Fibroblast of lung (primary cell): ENCODE measurements around the gene RFPL4AL1. TPM values are rescaled to one million over a fixed set of nuclear protein-coding genes. Genes with fewer than 3 reads are reported as not detected.

Experiments used
- DNase-seq, 2 donors: peaks; one replicate each; pipeline versions ENCODE4 v3.0.0 to v3.0.0-alpha.2; 2010; ENCODE audit warnings: low read depth in 2 of 2
- H2AFZ ChIP-seq: 2 replicates; pipeline ENCODE4 v1.5.1; 2012; ENCODE audit warnings: low read length, control low read depth, inconsistent platforms
- H3K27ac ChIP-seq: 2 replicates; pipeline ENCODE4 v1.5.1; 2011; ENCODE audit warnings: low read length, control low read depth; ENCODE audit not compliant: insufficient read depth
- H3K27me3 ChIP-seq: 2 replicates; pipeline ENCODE4 v1.5.1; 2011; ENCODE audit warnings: mild to moderate bottlenecking, low read length; ENCODE audit not compliant: control insufficient read depth, insufficient read depth
- H3K36me3 ChIP-seq: 2 replicates; pipeline ENCODE4 v1.5.1; 2011; ENCODE audit warnings: low read length; ENCODE audit not compliant: control insufficient read depth, insufficient read depth
- H3K4me1 ChIP-seq: 2 replicates; pipeline ENCODE4 v1.5.1; 2011; ENCODE audit warnings: low read length; ENCODE audit not compliant: control insufficient read depth, insufficient read depth; ENCODE audit errors: extremely low read depth
- H3K4me2 ChIP-seq: 2 replicates; pipeline ENCODE4 v1.5.1; 2011; ENCODE audit warnings: low read length, control low read depth; ENCODE audit not compliant: insufficient read depth; ENCODE audit errors: extremely low read depth
- H3K4me3 ChIP-seq, 4 experiments: fragments of 200-600 bp in 1 of 4; sonication (generic) in 1 of 4; replicated peaks in 1 of 4; 2 replicates each; pipeline ENCODE4 v1.5.1; 2011 to 2016; ENCODE audit warnings: low read length in 4 of 4, low read depth in 3 of 4, mild to moderate bottlenecking in 3 of 4, control low read depth in 2 of 4, inconsistent platforms in 1 of 4, mixed read lengths in 1 of 4; ENCODE audit not compliant: insufficient read depth in 1 of 4; ENCODE audit errors: control extremely low read depth in 1 of 4
- H3K79me2 ChIP-seq: 2 replicates; pipeline ENCODE4 v1.5.1; 2012; ENCODE audit warnings: mild to moderate bottlenecking, low read length, inconsistent platforms; ENCODE audit not compliant: control insufficient read depth, insufficient read depth
- H3K9ac ChIP-seq: 2 replicates; pipeline ENCODE4 v1.5.1; 2011; ENCODE audit warnings: mild to moderate bottlenecking, low read length, control low read depth; ENCODE audit not compliant: insufficient read depth
- H3K9me3 ChIP-seq: 2 replicates; pipeline ENCODE4 v1.5.1; 2012; ENCODE audit warnings: low read depth, low read length; ENCODE audit not compliant: control insufficient read depth, insufficient read depth
- H4K20me1 ChIP-seq: 2 replicates; pipeline ENCODE4 v1.5.1; 2011; ENCODE audit warnings: low read length; ENCODE audit not compliant: control insufficient read depth, insufficient read depth; ENCODE audit errors: extremely low read depth
- EZH2 ChIP-seq: IDR thresholded peaks from 2 replicates; pipeline ENCODE4 v1.5.1; 2012; ENCODE audit warnings: low read length, control low read depth, mild to moderate bottlenecking; ENCODE audit errors: missing control alignments
- polyA plus RNA-seq, 2 donors: library from polyadenylated mRNA; depleted of rRNA in 1 of 2; stranded (reverse) in 1 of 2; unstranded in 1 of 2; fragments of >200 nt; gene quantifications; 2 replicates each; pipeline ENCODE4 v1.2.1, GENCODE V29; 2011 to 2012; ENCODE audit warnings: missing spikeins in 1 of 2
- total RNA-seq: library from RNA; depleted of rRNA; stranded (reverse); fragments of >200 nt; gene quantifications from 2 replicates; pipeline ENCODE4 v1.2.1, GENCODE V29; 2014
- TF ChIP-seq, protein P1 (sequence below), 2 donors: IDR thresholded peaks in 1 of 2; conservative IDR thresholded peaks in 1 of 2; 1 replicate in 1 of 2; 2 replicates in 1 of 2; pipeline ENCODE4 v1.5.1; 2011 to 2012; ENCODE audit warnings: low read length in 2 of 2, control low read depth in 1 of 2, inconsistent platforms in 1 of 2, low read depth in 1 of 2, mild to moderate bottlenecking in 1 of 2

RFPL4AL1 gene
- total and polyA plus RNA-seq, 2 donors (not counting 1 experiment from before 2014, with no cell fraction given) = not detected

DNA sequence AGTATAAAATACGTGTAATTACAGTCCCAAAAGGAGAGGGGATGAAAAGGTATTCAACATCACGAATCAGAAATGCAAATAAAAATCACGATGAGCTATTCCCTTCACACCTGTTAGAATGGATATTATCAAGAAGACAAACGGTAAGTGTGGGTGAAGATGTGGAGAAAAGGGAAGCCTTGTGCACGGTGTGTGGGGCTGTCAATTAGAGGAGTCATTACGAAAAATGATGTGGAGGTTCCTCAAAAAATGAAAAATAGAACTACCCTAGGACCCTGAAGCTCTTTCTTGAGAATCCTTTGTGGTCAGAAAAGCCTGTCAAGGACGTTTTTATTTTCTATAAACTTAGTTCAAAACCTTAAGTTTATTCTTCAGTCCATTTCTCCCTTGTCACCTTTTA lies 43.5 kb downstream of the RFPL4AL1 start:
- H2AFZ ChIP-seq = no peak overlapping the region
- H3K4me3 ChIP-seq = no peak overlapping the region
- no peak for DNase-seq
- no peak overlapping the region for H3K9ac ChIP-seq
- TF ChIP-seq EZH2 = no peak
- TF ChIP-seq, protein P1, sequence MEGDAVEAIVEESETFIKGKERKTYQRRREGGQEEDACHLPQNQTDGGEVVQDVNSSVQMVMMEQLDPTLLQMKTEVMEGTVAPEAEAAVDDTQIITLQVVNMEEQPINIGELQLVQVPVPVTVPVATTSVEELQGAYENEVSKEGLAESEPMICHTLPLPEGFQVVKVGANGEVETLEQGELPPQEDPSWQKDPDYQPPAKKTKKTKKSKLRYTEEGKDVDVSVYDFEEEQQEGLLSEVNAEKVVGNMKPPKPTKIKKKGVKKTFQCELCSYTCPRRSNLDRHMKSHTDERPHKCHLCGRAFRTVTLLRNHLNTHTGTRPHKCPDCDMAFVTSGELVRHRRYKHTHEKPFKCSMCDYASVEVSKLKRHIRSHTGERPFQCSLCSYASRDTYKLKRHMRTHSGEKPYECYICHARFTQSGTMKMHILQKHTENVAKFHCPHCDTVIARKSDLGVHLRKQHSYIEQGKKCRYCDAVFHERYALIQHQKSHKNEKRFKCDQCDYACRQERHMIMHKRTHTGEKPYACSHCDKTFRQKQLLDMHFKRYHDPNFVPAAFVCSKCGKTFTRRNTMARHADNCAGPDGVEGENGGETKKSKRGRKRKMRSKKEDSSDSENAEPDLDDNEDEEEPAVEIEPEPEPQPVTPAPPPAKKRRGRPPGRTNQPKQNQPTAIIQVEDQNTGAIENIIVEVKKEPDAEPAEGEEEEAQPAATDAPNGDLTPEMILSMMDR (conservative IDR thresholded peaks at IDR 0.05 in 1 of 2, IDR thresholded peaks at IDR 0.05 in 1 of 2; ENCODE audit: low read depth in 1 of 2, low read length in 2 of 2) = no peak
- H3K27ac ChIP-seq = no peak overlapping the region
- no peak overlapping the region for H3K4me2 ChIP-seq
- H3K27me3 ChIP-seq = no peaks in the 10 kb centered on the region
- H4K20me1 ChIP-seq = no peaks in the 10 kb centered on the region
- H3K9me3 ChIP-seq = no peaks in the 10 kb centered on the region
- no peaks in the 10 kb centered on the region for H3K36me3 ChIP-seq
- no peaks in the 10 kb centered on the region for H3K79me2 ChIP-seq
- no peaks in the 10 kb centered on the region for H3K4me1 ChIP-seq

DNA sequence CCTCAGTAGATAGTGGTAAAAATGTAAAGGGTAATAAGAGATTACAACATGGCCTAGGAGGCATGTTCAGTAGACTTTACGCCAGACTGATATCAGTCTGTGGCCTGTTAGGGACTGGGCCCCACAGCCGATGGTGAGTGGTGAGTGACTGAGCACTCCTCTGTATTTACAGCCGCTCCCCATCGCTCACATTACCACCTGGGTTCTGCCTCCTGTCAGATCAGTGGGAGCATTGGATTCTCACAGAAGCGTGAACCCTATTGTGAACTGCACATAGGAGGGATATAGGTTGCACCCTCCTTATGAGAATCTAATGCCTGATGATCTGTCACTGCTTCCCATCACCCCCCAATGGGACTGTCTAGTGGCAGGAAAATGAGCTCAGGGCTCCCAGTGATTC lies 45.0 kb downstream of the RFPL4AL1 start:
- no peaks in the 10 kb centered on the region for H3K9me3 ChIP-seq
- H3K27me3 ChIP-seq = no peaks in the 10 kb centered on the region
- H3K4me3 ChIP-seq = no peak overlapping the region
- H3K79me2 ChIP-seq = no peaks in the 10 kb centered on the region
- TF ChIP-seq, protein P1 (conservative IDR thresholded peaks at IDR 0.05 in 1 of 2, IDR thresholded peaks at IDR 0.05 in 1 of 2; ENCODE audit: low read depth in 1 of 2, low read length in 2 of 2) = no peak
- TF ChIP-seq EZH2 = no peak
- H3K4me1 ChIP-seq = no peaks in the 10 kb centered on the region
- no peak overlapping the region for H3K27ac ChIP-seq
- H3K9ac ChIP-seq = no peak overlapping the region
- H3K4me2 ChIP-seq = no peak overlapping the region
- no peaks in the 10 kb centered on the region for H3K36me3 ChIP-seq
- H2AFZ ChIP-seq = no peak overlapping the region
- DNase-seq = no peak
- no peaks in the 10 kb centered on the region for H4K20me1 ChIP-seq

DNA sequence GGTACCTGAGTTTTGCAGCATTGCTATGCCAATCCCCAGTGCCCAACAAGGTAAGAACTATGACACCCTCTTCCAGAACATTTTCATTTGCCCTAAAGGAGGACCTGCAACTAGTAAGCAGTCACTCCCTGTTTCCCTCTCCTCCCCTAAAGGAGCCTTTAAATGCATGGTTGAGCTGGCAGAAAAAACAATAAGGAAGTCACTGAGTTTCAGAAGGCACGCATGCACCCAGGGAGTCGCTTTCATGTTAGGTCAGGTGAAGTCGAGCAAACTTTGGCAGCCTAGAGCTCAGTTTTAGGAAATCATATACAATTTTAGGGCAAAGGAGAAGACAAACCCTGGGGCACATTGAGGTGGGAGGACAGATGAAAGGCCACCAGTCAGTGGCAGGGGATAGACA lies 51.1 kb downstream of the RFPL4AL1 start:
- H3K4me3 ChIP-seq = no peak overlapping the region
- H3K9me3 ChIP-seq = no peaks in the 10 kb centered on the region
- no peaks in the 10 kb centered on the region for H3K27me3 ChIP-seq
- no peak overlapping the region for H3K9ac ChIP-seq
- no peaks in the 10 kb centered on the region for H3K36me3 ChIP-seq
- TF ChIP-seq, protein P1 (conservative IDR thresholded peaks at IDR 0.05 in 1 of 2, IDR thresholded peaks at IDR 0.05 in 1 of 2; ENCODE audit: low read depth in 1 of 2, low read length in 2 of 2) = no peak
- TF ChIP-seq EZH2 = no peak
- no peak overlapping the region for H3K4me2 ChIP-seq
- no peaks in the 10 kb centered on the region for H3K4me1 ChIP-seq
- no peaks in the 10 kb centered on the region for H4K20me1 ChIP-seq
- no peak overlapping the region for H2AFZ ChIP-seq
- H3K79me2 ChIP-seq = no peaks in the 10 kb centered on the region
- H3K27ac ChIP-seq = no peak overlapping the region
- no peak for DNase-seq

Other genes with a start within 250 kb of the RFPL4AL1 start
- gene SBK2, start 232.0 kb upstream of the RFPL4AL1 start, total RNA-seq = not detected in 2 replicates
- gene SBK2, start 232.0 kb upstream of the RFPL4AL1 start, polyA plus RNA-seq = not detected in 2 replicates
- gene SBK3, start 223.6 kb upstream of the RFPL4AL1 start, total RNA-seq = 0.26 and 0.66 TPM in 2 replicates
- gene SBK3, start 223.6 kb upstream of the RFPL4AL1 start, polyA plus RNA-seq = not detected in 2 replicates
- 3.3 and 5.4 TPM in 2 replicates for gene ZNF579, start 188.3 kb upstream of the RFPL4AL1 start, total RNA-seq
- 4.2 and 5.0 TPM in 2 replicates for gene ZNF579, start 188.3 kb upstream of the RFPL4AL1 start, polyA plus RNA-seq
- gene FIZ1, start 169.6 kb upstream of the RFPL4AL1 start, total RNA-seq = 2.3 TPM in 2 replicates
- 1.8 and 2.7 TPM in 2 replicates for gene FIZ1, start 169.6 kb upstream of the RFPL4AL1 start, polyA plus RNA-seq
- 13.4 and 16.8 TPM in 2 replicates for gene ZNF524, start 168.8 kb upstream of the RFPL4AL1 start, total RNA-seq
- 2.4 and 2.6 TPM in 2 replicates for gene ZNF524, start 168.8 kb upstream of the RFPL4AL1 start, polyA plus RNA-seq
- 0.51 and 1.2 TPM in 2 replicates for gene ZNF865, start 163.5 kb upstream of the RFPL4AL1 start, total RNA-seq
- gene ZNF865, start 163.5 kb upstream of the RFPL4AL1 start, polyA plus RNA-seq = 1.2 TPM in 2 replicates
- gene ZNF784, start 144.6 kb upstream of the RFPL4AL1 start, total RNA-seq = 4.6 and 5.6 TPM in 2 replicates
- 1.6 and 2.0 TPM in 2 replicates for gene ZNF784, start 144.6 kb upstream of the RFPL4AL1 start, polyA plus RNA-seq
- gene ZNF580, start 128.1 kb upstream of the RFPL4AL1 start, total RNA-seq = 3.3 and 4.1 TPM in 2 replicates
- gene ZNF580, start 128.1 kb upstream of the RFPL4AL1 start, polyA plus RNA-seq = 7.2 and 10.9 TPM in 2 replicates
- 33.4 and 40.1 TPM in 2 replicates for gene ZNF581, start 125.5 kb upstream of the RFPL4AL1 start, total RNA-seq
- gene ZNF581, start 125.5 kb upstream of the RFPL4AL1 start, polyA plus RNA-seq = 9.0 and 9.2 TPM in 2 replicates
- 8.0 and 10.2 TPM in 2 replicates for gene CCDC106, start 120.9 kb upstream of the RFPL4AL1 start, total RNA-seq
- 4.5 and 5.9 TPM in 2 replicates for gene CCDC106, start 120.9 kb upstream of the RFPL4AL1 start, polyA plus RNA-seq
- 66.8 and 84.1 TPM in 2 replicates for gene U2AF2, start 114.1 kb upstream of the RFPL4AL1 start, total RNA-seq
- 53.5 and 93.3 TPM in 2 replicates for gene U2AF2, start 114.1 kb upstream of the RFPL4AL1 start, polyA plus RNA-seq
- gene EPN1, start 93.9 kb upstream of the RFPL4AL1 start, total RNA-seq = 16.2 and 47.1 TPM in 2 replicates
- 48.6 and 81.8 TPM in 2 replicates for gene EPN1, start 93.9 kb upstream of the RFPL4AL1 start, polyA plus RNA-seq
- not detected in 2 replicates for gene NLRP9, start 30.7 kb upstream of the RFPL4AL1 start, total RNA-seq
- gene NLRP9, start 30.7 kb upstream of the RFPL4AL1 start, polyA plus RNA-seq = not detected in 2 replicates
- gene RFPL4A, start 10.0 kb upstream of the RFPL4AL1 start, total RNA-seq = not detected in 2 replicates
- not detected in 2 replicates for gene RFPL4A, start 10.0 kb upstream of the RFPL4AL1 start, polyA plus RNA-seq
- gene NLRP11, start 62.9 kb downstream of the RFPL4AL1 start, total RNA-seq = under 0.01 TPM in 2 replicates
- gene NLRP11, start 62.9 kb downstream of the RFPL4AL1 start, polyA plus RNA-seq = not detected in 2 replicates
- not detected in 2 replicates for gene NLRP4, start 67.4 kb downstream of the RFPL4AL1 start, total RNA-seq
- gene NLRP4, start 67.4 kb downstream of the RFPL4AL1 start, polyA plus RNA-seq = not detected in 2 replicates
- gene NLRP13, start 163.2 kb downstream of the RFPL4AL1 start, total RNA-seq = not detected in 2 replicates
- not detected in 2 replicates for gene NLRP13, start 163.2 kb downstream of the RFPL4AL1 start, polyA plus RNA-seq
- gene NLRP8, start 178.7 kb downstream of the RFPL4AL1 start, total RNA-seq = not detected in 2 replicates
- gene NLRP8, start 178.7 kb downstream of the RFPL4AL1 start, polyA plus RNA-seq = not detected in 2 replicates
- gene NLRP5, start 217.7 kb downstream of the RFPL4AL1 start, total RNA-seq = not detected in 2 replicates
- gene NLRP5, start 217.7 kb downstream of the RFPL4AL1 start, polyA plus RNA-seq = not detected in 2 replicates